T-cell (primary cell): ENCODE results near the gene PRDM16. TPM values are rescaled to one million over a fixed set of nuclear protein-coding genes. Genes with fewer than 3 reads are reported as not detected.

Experiments used
- ATAC-seq, 4 experiments: fragments of 200-7000 bp in 3 of 4; fragments of 150-1000 bp in 1 of 4; cut with Tn5 transposase; replicated peaks in 1 of 4; 1 replicate in 3 of 4; 2 replicates in 1 of 4; pipeline ENCODE4 v1.10.0; 2021; ENCODE audit warnings: moderate library complexity in 3 of 4, mild to moderate bottlenecking in 2 of 4, moderate number of reproducible peaks in 1 of 4
- CTCF ChIA-PET, 2 donors: fragments of 300-600 bp; sonication (Branson Sonifier 250); formaldehyde crosslinking; loops; one replicate each; lab custom pipeline; 2022; ENCODE audit warnings: antibody characterized with exemption in 2 of 2; lab: Charles Lee
- POLR2A ChIA-PET, 2 donors: fragments of 300-600 bp; sonication (Branson Sonifier 250); formaldehyde crosslinking; loops; one replicate each; lab custom pipeline; 2022; ENCODE audit warnings: antibody characterized with exemption in 2 of 2; lab: Charles Lee
- DNase-seq, 35 experiments: peaks; one replicate each; pipeline versions ENCODE4 v3.0.0 to v3.0.0-alpha.2; 2013 to 2023
- H3K27ac ChIP-seq: one replicate; pipeline ENCODE4 v1.5.1; 2013; ENCODE audit warnings: low read length
- H3K27me3 ChIP-seq, 2 experiments: replicated peaks in 1 of 2; 1 replicate in 1 of 2; 2 replicates in 1 of 2; pipeline versions ENCODE4 v1.6.1 to v1.7.0; 2013; ENCODE audit warnings: low read length in 1 of 2, mixed read lengths in 1 of 2; ENCODE audit not compliant: control insufficient read depth in 2 of 2, insufficient read depth in 2 of 2; ENCODE audit errors: extremely low read depth in 1 of 2
- H3K36me3 ChIP-seq, 2 donors: 1 replicate in 1 of 2; 2 replicates in 1 of 2; pipeline versions ENCODE4 v1.6.1 to v1.7.0; 2013; ENCODE audit warnings: low read length in 1 of 2; ENCODE audit not compliant: control insufficient read depth in 2 of 2, insufficient read depth in 1 of 2; ENCODE audit errors: extremely low read depth in 1 of 2
- H3K4me1 ChIP-seq, 2 experiments: 1 replicate in 1 of 2; 2 replicates in 1 of 2; pipeline versions ENCODE4 v1.6.1 to v1.7.0; 2013; ENCODE audit warnings: low read length in 2 of 2, mixed read lengths in 1 of 2; ENCODE audit not compliant: insufficient read depth in 2 of 2, control insufficient read depth in 1 of 2; ENCODE audit errors: extremely low read depth in 1 of 2
- H3K4me3 ChIP-seq, 2 donors: 1 replicate in 1 of 2; 2 replicates in 1 of 2; pipeline versions ENCODE4 v1.5.1 to v1.7.0; 2013; ENCODE audit warnings: mild to moderate bottlenecking in 2 of 2, low read length in 1 of 2, moderate library complexity in 1 of 2; ENCODE audit not compliant: control insufficient read depth in 1 of 2; ENCODE audit errors: extremely low read depth in 1 of 2
- H3K9me3 ChIP-seq: 2 replicates; pipeline ENCODE4 v1.7.0; 2013
- H3K27ac Mint-ChIP-seq, 2 donors: one replicate each; pipeline ENCODE4 v1.8.0; 2020 to 2021; ENCODE audit warnings: mild to moderate bottlenecking in 2 of 2, mixed read lengths in 2 of 2
- H3K27me3 Mint-ChIP-seq, 2 donors: one replicate each; pipeline ENCODE4 v1.8.0; 2021 to 2022; ENCODE audit warnings: mixed read lengths in 2 of 2
- H3K36me3 Mint-ChIP-seq: one replicate; pipeline ENCODE4 v1.8.0; 2021; ENCODE audit warnings: mixed read lengths
- H3K4me1 Mint-ChIP-seq, 3 donors: one replicate each; pipeline ENCODE4 v1.8.0; 2020 to 2022; ENCODE audit warnings: mixed read lengths in 3 of 3, mild to moderate bottlenecking in 1 of 3
- H3K4me3 Mint-ChIP-seq, 3 donors: one replicate each; pipeline ENCODE4 v1.8.0; 2020 to 2022; ENCODE audit warnings: mild to moderate bottlenecking in 3 of 3, mixed read lengths in 3 of 3, moderate library complexity in 3 of 3
- H3K9me3 Mint-ChIP-seq, 3 donors: one replicate each; pipeline ENCODE4 v1.8.0; 2020 to 2022; ENCODE audit warnings: mixed read lengths in 3 of 3
- WGBS: methylation state at CpG from one replicate; pipeline ENCODE4 v1.1.5; 2013; ENCODE audit warnings: missing lambda C conversion rate; ENCODE audit not compliant: insufficient coverage; 5-methylcytosine and 5-hydroxymethylcytosine counted together
- total RNA-seq, 35 experiments: library from RNA in 6 of 35; stranded (reverse) in 6 of 35; fragments of 120-200 nt in 1 of 35; gene quantifications; one replicate each; pipeline versions ENCODE4 v1.2.1 to v1.2.4 and lab custom pipeline; 2013 to 2026

PRDM16 gene
- total RNA-seq, 5 donors from 2014 or later (not counting 1 experiment from before 2014, with no cell fraction given) = 0.15 to 0.70 (median 0.24) TPM; not detected in 1

DNA sequence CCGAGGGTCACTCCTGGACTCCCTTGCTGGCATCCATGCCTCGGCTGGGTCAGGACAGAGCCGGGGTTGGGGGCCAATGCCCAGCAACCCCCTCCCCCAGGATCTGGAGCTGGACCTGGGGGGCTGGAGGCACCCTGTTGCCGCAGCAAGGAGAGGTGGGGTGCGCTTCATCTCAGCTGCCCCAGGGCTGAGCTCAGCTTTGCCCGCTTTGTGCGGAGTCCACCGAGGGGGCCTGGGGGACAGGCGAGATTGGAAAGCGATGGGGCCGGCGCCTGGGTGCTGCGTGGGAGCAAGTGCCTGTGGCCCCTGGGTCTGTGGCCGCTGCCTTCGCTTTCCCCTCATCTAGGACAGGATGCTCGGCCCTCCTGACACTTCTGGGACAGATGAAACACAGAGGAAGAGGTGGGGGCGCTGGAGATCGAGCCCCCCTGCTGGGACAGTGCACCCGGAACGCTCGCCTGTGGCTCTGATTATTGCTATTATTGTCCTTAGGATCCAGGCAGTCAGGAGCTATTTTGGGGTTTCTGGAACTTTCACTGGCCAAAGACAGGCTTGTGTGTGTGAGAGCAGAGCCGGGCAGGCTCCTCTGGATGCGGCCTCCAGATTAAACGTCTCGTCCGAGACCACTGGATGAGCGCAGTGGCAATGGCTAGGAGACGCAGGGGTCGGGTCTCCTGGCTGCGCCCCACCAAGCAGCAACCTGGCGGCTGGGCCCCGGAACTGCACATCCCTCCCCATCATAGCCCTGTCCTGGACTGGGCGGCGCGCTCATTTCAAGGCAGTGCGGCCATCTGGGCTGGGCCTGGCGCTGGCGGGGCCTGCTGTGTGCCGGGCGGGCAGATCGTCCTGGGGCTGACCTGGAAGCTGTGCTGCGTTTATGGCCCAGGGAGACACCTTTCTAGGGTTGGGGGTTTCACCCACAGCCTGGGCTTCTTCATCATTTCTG, 13.8 kb downstream of the PRDM16 start:
- WGBS = 83% methylated on average over 35 of the region's 42 CpGs
- H3K27ac ChIP-seq = no peak overlapping the region
- H3K4me3 Mint-ChIP-seq = no peak overlapping the region
- no peaks in the 10 kb centered on the region for H3K36me3 ChIP-seq
- H3K4me3 ChIP-seq = no peak overlapping the region
- ChIA-PET CTCF (no interaction called here), POLR2A (no interaction called here)
- peaks cover 0 to 4% (median 0%) of the 10 kb centered on the region in 3 donors for H3K4me1 Mint-ChIP-seq
- H3K27me3 ChIP-seq = peaks cover 0 to 35% of the 10 kb centered on the region in 2 experiments
- H3K9me3 ChIP-seq = no peaks in the 10 kb centered on the region
- ATAC-seq (no peak), DNase-seq (no peak)
- peaks cover 0 to 17% of the 10 kb centered on the region in 2 donors for H3K27me3 Mint-ChIP-seq
- H3K4me1 ChIP-seq = no peaks in the 10 kb centered on the region
- no peaks in the 10 kb centered on the region for H3K9me3 Mint-ChIP-seq
- no peak overlapping the region for H3K27ac Mint-ChIP-seq
- H3K36me3 Mint-ChIP-seq = no peaks in the 10 kb centered on the region

DNA sequence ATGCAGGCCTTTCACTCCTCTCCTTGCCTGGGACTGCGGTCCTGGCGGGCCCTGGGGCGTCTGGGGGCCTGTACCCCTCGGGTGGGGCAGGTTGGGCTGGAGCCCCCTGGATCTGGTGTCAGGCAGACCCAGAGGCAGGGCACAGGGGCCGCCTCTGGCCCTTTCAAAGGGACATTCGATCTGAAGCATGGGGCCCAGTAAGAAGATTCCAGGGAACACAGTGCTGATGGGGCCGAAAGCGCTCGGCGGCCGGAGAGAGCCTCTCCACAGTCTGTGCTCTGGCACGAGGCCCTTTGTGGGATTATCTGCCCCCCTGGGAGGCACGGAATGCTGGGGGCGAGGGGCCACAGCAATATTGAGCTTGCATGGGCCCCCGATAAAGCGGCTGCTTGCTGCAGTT, 15.2 kb downstream of the PRDM16 start:
- WGBS = 78% methylated on average over 16 of the region's 16 CpGs
- Histone ChIP-seq H3K27ac (no peak overlapping the region), H3K27me3 (peaks cover 0 to 26% of the 10 kb centered on the region in 2 experiments), H3K4me3 (no peak overlapping the region), H3K4me1 (no peaks in the 10 kb centered on the region), H3K36me3 (no peaks in the 10 kb centered on the region), H3K9me3 (no peaks in the 10 kb centered on the region)
- ChIA-PET POLR2A (no interaction called here), CTCF (no interaction called here)
- Mint-ChIP-seq H3K9me3 (no peaks in the 10 kb centered on the region), H3K36me3 (no peaks in the 10 kb centered on the region), H3K27ac (no peak overlapping the region), H3K27me3 (peaks cover 0 to 6% of the 10 kb centered on the region in 2 donors), H3K4me3 (no peak overlapping the region), H3K4me1 (no peaks in the 10 kb centered on the region)
- DNase-seq = no peak
- no peak for ATAC-seq

DNA sequence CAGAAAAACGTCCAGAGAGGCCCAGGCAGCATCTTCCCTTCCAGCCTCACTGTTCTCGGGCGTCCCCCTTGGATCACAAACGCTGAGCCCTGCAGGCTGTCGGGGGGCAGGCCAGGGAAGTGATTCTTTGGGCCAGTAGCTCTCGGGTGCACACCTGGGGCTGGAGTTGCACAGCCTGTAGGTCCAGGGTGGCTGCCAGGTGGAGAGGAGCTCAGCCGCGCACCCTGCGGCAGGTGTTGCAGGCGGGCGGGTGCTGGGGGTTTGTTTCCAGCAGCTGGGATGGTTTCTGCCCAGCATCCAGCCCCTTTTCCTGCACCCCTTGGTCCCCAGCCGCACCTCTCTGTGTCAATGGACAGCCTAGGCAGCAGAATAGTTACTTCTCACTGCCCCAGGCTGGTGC, 15.7 kb downstream of the PRDM16 start:
- Mint-ChIP-seq H3K27ac (no peak overlapping the region), H3K9me3 (no peaks in the 10 kb centered on the region), H3K4me3 (no peak overlapping the region), H3K27me3 (peaks cover 0 to 4% of the 10 kb centered on the region in 2 donors), H3K4me1 (no peaks in the 10 kb centered on the region), H3K36me3 (no peaks in the 10 kb centered on the region)
- Histone ChIP-seq H3K27me3 (peaks cover 0 to 24% of the 10 kb centered on the region in 2 experiments), H3K4me3 (no peak overlapping the region), H3K9me3 (no peaks in the 10 kb centered on the region), H3K4me1 (no peaks in the 10 kb centered on the region), H3K27ac (no peak overlapping the region), H3K36me3 (no peaks in the 10 kb centered on the region)
- WGBS = 76% methylated on average over 11 of the region's 12 CpGs
- ATAC-seq (no peak), DNase-seq (no peak)
- ChIA-PET POLR2A (no interaction called here), CTCF (no interaction called here)

DNA sequence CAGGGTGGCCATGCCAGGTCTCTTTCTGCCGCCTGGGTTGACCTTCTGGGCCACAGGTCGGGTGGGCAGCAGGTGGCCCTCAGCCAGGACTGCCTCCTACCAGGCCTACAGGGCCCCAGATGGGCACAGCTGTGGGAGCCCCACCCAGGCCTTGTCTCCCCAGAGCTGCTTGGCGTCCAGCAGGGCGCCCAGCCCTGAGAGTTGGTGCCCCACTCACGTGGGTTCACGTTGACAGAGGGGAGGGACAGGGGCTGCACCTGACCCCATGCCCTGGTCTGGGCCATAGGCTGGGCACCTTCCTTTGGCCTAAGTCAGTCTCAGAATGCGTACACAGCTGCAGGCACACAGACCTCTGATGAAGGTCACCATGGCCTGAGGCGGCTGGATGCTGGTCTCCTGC, 16.7 kb downstream of the PRDM16 start:
- no peak overlapping the region for H3K4me3 Mint-ChIP-seq
- no peak overlapping the region for H3K4me3 ChIP-seq
- no peaks in the 10 kb centered on the region for H3K4me1 Mint-ChIP-seq
- 68% methylated on average over 7 of the region's 8 CpGs for WGBS
- no peaks in the 10 kb centered on the region for H3K36me3 Mint-ChIP-seq
- H3K4me1 ChIP-seq = no peaks in the 10 kb centered on the region
- H3K27ac Mint-ChIP-seq = no peak overlapping the region
- no peak overlapping the region for H3K27ac ChIP-seq
- no peaks in the 10 kb centered on the region for H3K9me3 Mint-ChIP-seq
- DNase-seq = no peak
- ATAC-seq = peak in 1 of 4 experiments; percentile 19
- no peaks in the 10 kb centered on the region for H3K9me3 ChIP-seq
- H3K27me3 Mint-ChIP-seq = peaks cover 0 to 6% of the 10 kb centered on the region in 2 donors
- peaks cover 0 to 26% of the 10 kb centered on the region in 2 experiments for H3K27me3 ChIP-seq
- no peaks in the 10 kb centered on the region for H3K36me3 ChIP-seq
- CTCF ChIA-PET = no interaction called here
- POLR2A ChIA-PET = no interaction called here

DNA sequence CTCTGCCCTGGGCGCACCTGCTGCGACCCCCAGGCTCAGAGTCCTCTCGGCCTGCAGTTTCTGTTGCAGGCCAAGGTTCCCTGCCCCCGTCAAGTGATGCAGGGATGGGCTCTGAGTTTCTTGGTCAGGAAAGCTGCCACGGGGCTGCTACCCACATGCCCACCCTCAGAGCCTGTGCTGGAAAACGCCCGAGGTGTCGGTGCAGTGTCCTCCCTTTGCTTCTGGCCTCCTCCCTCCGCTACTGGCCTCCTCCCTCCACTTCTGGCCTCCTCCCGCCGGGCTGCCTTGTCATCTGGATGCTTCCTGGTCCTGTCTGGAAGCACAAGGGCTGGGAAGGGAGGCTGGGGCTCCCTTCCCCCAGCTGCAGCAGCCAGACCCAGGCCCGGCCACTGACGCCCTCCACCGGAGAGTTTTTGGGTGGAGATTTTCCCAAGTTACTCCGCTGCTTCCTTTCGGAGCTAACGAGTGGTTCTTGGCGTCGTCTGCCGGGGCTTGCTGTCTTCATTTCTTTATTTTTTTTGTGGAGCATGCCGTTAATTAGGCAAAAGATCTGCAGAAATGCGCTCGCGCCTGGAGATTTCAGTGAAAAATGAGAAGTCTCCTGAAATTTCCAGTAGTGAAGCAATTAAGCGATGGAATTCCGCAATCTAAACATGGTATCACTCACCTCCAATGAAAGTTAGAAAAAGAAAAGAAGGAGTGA, 17.4 kb downstream of the PRDM16 start:
- Histone ChIP-seq H3K36me3 (no peaks in the 10 kb centered on the region), H3K9me3 (no peaks in the 10 kb centered on the region), H3K27me3 (peaks cover 0 to 27% of the 10 kb centered on the region in 2 experiments), H3K4me1 (no peaks in the 10 kb centered on the region), H3K27ac (no peak overlapping the region), H3K4me3 (no peak overlapping the region)
- H3K36me3 Mint-ChIP-seq = no peaks in the 10 kb centered on the region
- H3K4me3 Mint-ChIP-seq = no peak overlapping the region
- POLR2A ChIA-PET = no interaction called here
- no peak overlapping the region for H3K27ac Mint-ChIP-seq
- peaks cover 0 to 6% of the 10 kb centered on the region in 2 donors for H3K27me3 Mint-ChIP-seq
- DNase-seq = no peak
- CTCF ChIA-PET = no interaction called here
- no peaks in the 10 kb centered on the region for H3K9me3 Mint-ChIP-seq
- ATAC-seq = no peak
- no peaks in the 10 kb centered on the region for H3K4me1 Mint-ChIP-seq
- WGBS = 77% methylated on average over 13 of the region's 26 CpGs

DNA sequence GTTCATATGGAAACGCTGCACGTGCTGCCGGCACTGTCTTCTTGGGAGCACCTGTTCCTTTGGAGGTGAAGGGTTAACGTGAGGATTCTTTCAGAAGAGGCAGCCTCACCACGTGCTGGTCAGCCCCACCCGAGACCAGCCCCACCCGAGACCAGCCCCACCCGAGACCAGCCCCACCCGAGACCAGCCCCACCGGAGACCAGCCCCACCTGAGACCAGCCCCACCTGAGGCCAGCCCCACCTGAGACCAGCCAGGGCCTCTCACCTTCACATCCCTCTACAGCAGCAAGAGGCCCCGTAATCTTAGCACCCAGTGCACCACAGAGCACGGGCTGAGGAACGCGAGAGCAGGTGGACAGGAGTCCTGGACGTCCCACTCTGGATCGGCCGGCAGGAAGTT, 18.0 kb downstream of the PRDM16 start:
- Mint-ChIP-seq H3K27ac (no peak overlapping the region), H3K4me3 (no peak overlapping the region), H3K9me3 (no peaks in the 10 kb centered on the region), H3K27me3 (peaks cover 0 to 6% of the 10 kb centered on the region in 2 donors), H3K36me3 (no peaks in the 10 kb centered on the region), H3K4me1 (no peaks in the 10 kb centered on the region)
- ChIA-PET CTCF (no interaction called here), POLR2A (no interaction called here)
- WGBS = 45% methylated on average over 4 of the region's 17 CpGs
- no peak for DNase-seq
- no peaks in the 10 kb centered on the region for H3K36me3 ChIP-seq
- H3K4me3 ChIP-seq = no peak overlapping the region
- no peak for ATAC-seq
- H3K9me3 ChIP-seq = no peaks in the 10 kb centered on the region
- no peak overlapping the region for H3K27ac ChIP-seq
- peaks cover 0 to 24% of the 10 kb centered on the region in 2 experiments for H3K27me3 ChIP-seq
- H3K4me1 ChIP-seq = no peaks in the 10 kb centered on the region
